Stimulated activated CD8-positive, alpha-beta memory T cell treated with anti-CD3 and anti-CD28 coated beads, Interleukin-15, amount 100 ng/mL, for 48 hours (primary cell): ENCODE data around the gene SP110.
"Not testable (repeated sequence)": the region's sequence is repeated elsewhere in the genome, so short reads cannot be mapped to it uniquely, and the experiment has no call there.

ENCODE experiments used
- DNase-seq, 2 donors: peaks; one replicate each; pipeline ENCODE4 v3.0.0-alpha.2; 2020; ENCODE audit warnings: low read depth in 2 of 2

SP110 gene

DNA sequence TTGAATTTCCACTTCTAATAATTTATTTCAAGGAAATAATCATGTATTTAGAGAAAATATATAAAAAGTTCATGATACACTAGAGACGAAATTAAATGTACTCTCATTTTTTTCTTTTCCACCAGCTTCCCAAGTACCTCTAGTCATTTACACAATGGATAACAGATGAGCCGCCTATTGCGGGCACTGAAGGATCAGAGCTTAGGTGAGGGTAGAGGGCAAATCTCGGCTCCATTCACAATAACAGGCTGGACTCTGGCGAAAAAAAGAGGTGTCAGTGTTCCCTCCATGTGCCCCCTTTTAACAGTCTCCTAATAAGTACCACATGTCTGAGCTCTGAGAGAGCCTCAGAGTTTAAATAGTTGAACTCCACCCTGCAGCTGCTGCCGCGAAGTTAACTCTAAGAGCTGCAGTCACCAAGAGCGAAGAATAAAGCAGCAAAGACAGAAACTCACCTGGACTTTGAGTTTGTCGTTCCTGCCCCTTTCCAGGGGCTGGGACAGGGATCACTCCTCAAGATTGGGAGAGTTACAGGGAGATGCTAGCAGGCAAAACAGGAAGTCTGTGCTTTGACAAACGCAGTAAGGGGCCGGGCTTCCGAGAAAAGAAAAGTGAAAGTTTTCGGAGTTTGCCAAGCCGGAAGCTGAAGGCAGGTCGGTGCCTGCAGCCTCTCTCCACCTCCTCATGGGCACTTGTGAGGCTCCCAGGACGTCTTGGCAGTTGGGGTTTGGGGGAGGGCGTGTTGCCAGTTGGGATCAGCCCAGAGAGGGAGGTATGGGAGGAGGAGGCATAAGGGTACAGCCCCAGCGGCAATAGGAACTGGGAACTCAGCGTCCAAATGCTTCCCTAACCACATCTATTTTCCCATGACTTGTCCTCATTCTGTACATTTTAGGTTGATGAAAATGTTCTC lies at the start of gene SP110:
TSS of gene SP110 (minus strand) at position 566 of the 913 bp plus-strand sequence. CDS start 3,057 bp downstream, outside the sequence.
- DNase-seq = peak; percentile 68

DNA sequence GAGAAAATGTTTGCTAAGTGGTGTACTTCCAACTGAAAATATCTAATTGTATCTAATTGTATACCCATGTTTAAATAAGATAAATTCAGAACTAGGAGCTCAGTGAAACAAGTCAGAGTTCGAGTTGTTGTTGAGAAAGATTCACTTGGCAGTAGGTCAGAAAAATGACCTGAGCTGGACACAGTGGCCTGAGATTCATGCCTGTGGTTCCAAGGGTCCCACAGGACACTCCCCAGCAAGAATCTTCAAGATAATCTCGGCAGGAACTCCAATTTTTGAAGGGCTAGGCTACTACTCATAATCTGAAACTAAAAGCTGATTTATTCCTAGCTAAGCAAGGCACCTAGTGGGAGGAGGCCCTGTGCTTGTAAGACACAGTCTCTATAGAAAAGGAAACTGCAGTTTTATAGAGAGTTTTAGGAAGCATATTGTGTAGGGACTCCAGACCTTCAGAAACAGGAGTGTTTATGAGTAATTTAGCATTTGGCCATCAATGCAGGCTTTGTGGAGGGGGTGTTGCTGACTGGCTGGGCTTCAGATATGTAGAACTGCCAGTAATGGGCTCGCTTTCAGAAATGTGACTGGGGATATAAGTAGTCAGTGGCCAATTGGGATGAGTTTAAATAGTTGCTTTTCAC lies 48.9 kb upstream of the SP110 start:
- DNase-seq = no peak

DNA sequence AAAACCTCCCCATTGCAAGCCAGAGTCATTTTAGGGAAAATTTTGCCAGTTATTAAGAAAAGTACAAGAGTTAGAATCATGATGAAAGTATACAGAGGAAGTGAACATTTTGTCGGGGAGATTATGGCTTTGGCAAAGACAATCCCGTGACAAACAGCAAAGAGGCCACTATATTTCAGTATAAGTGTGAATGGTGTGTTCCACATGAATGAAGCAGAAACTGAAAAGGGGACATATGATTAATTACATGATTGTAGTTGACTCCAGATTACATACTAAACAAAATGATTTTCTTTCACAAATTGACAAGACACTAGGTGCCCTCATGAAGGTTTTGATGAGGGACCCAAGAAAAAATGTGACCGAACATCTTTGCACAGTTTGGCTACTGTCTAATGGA lies 47.8 kb upstream of the SP110 start:
- no peak for DNase-seq

DNA sequence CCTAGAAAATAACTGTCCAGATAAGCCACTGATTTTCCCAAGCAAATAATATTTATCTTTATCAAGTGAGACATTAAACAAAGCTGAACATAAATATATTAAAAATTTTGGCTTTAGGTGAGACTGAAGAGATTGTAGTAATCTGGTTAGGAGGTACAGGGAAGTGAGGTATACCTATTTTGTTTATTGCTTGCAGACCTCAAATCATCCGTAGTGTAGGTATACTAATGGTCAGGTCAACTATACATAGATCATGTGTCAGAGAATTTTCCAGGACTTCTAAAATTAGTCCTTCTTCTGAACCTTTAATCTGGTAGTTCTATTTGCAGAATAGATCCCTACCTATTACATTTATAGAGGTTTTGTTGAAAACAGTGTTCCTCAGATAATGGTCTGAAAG lies 47.3 kb upstream of the SP110 start:
- DNase-seq = no peak

- DNase-seq = no peak
Measured at GRCh38 chr2:230266638-230267037, 46.9 kb upstream of the SP110 start.

- not testable (repeated sequence) for DNase-seq
Measured at GRCh38 chr2:230264945-230265344, 45.2 kb upstream of the SP110 start.

DNA sequence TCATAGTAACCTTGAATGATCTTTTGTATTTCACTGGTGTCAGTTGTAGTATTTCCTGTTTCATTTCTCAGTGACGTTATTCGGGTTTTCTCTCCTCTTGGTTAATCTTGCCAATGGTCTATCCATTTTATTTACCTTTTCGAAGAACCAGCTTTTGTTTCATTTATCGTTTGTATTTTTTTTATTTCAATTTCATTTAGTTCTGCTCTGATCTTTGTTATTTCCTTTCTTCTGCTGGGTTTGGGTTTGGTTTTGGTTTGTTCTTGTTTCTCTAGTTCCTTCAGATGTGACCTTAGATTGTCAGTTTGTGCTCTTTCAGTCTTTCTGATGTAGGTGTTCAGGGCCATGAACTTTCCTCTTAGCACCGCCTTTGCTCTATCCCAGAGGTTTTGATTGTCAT lies 42.5 kb upstream of the SP110 start:
- no peak for DNase-seq

DNA sequence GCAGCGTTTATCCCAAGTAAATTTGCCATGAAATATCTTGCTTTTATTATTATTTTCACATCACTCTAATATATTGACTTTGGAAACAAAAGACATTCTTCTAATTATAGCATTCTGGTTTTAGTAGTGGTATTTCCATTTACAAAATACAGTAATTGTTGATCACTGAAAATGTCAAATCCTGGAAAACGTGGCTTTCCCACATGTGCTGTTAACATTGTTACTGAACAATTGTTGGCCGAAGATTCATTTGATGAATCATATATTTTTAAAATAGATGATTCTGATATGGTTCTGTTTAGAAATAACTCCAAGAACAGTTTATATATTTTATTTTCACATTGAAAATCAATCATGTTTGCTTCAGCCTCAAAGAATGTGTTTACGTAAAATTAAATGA lies 38.7 kb upstream of the SP110 start:
- no peak for DNase-seq

GRCh38 chr2:230256733-230257332 lies 37.0 kb upstream of the SP110 start:
- DNase-seq = no peak

DNA sequence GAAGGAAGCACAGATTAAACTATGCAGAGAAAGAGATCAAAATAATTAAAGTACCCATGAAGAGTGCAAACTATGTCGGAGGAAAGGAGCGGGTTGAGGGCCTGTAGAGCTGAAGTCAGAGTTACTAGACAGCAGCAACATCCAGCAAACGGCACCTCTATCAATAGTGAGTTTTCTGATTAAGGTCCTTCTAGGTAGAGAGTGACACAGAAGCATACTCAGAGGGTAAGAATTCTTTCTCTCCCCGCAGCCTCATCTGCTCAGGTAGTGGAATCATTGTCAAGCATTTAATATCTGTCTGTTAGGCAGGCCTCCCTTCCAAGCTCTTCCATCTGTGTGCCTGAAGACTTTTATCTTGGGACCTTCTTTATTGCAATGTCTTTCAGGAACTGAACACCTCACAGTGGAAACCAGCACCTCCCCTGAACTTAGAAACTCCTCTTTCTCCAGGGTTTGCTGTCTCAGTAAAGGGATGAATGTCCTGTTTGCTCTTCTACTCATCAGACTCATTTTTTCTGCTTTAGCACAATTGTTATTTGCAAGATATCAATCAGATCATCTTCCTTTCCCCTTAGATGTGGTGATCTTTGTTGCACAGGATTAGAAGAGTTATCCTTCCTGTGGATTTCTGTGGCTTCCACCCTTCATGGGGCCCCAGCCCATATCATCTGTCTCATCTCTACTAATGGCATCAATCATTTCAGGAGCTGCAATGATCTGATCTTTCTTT lies 34.5 kb upstream of the SP110 start:
- peak in 1 of 2 donors; percentile 45 for DNase-seq

DNA sequence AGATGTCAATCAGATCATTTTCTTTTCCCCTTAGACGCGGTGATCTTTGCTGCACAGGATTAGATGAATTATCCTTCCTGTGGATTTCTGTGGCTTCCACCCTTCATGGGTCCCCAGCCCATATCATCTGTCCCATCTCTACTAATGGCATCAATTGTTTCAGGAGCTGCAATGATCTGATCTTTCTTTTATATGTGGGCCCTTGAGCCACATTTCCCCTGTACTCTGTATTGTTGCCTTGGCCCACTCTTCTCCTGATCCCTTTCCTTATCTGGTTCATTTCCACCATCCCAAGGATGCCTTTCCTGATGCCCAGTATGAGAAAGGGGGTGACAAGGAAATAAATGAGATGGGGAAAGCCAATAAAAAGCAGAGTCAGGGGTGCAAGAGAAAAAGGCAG lies 30.4 kb upstream of the SP110 start:
- DNase-seq = no peak

GRCh38 chr2:230246206-230246605 lies 26.4 kb upstream of the SP110 start:
- DNase-seq = no peak

DNA sequence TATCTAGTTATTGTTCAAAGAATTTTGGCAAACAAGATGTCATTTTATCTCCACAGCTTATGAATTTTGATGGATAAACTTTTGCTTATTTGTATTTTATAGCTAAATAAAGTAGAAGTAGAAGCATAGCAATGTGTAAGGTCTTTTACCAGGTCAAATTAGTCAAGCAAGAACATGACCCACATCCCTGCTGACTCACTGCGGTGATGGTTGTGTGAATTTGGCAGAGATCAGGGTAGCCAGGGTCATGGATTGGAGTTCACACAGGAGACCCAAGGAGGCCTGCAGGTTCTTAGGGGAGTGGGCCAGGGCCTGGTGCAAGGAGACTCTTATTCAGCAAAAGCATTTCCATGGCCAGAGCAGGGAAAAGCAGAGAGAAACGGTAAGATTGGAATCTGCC lies 24.4 kb upstream of the SP110 start:
- no peak for DNase-seq

DNA sequence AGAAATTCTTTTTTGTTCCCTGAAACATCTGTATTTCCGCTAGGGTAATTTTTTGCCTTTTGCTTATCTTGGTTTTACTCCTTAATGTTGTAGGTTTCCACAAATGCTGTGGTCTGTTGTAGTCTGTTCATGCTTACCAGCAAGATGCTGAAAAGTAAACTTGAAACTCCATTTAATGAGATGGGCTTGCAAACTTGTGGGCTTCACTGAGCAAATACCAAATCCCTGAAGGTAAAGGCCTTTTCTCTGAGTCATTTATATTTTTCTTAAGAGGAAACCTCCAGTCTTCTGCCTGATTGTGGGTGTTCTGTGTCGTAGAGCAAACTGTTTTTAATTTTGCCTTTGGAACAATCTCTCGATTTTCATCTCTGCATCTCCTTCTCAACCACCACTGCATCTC lies 15.1 kb upstream of the SP110 start:
- no peak for DNase-seq

DNA sequence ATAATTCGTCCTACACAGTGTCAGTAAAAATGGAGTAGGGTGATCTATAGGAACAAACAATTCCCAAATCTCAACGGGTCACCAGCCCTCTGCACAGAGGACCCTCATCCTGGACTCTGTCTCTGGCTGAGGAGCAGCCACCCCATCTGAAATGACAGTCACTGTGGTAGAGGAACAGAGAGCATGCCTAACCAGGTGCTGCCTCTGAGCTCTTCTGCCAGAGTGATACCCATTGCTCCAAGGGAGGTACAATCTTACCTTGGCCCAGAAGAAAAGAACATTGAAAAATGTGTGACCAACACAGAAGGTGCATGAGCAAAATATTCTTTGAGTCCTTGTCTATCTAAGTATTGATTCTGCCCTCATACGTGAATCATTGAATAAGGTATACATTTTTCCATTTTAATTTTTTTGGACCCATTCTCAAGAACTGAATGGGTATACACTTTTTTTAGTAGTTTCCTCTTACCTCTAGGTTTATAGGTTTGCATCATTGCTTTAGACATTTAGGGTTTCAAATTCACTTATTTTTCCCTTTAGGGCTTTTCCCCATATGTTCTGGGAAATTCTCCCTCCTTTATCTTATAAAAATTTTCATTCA lies 14.4 kb upstream of the SP110 start:
- DNase-seq = no peak

- no peak for DNase-seq
Measured at GRCh38 chr2:230231251-230231650, 11.5 kb upstream of the SP110 start.

- DNase-seq = no peak
Measured at GRCh38 chr2:230230496-230231200, 10.9 kb upstream of the SP110 start.

DNA sequence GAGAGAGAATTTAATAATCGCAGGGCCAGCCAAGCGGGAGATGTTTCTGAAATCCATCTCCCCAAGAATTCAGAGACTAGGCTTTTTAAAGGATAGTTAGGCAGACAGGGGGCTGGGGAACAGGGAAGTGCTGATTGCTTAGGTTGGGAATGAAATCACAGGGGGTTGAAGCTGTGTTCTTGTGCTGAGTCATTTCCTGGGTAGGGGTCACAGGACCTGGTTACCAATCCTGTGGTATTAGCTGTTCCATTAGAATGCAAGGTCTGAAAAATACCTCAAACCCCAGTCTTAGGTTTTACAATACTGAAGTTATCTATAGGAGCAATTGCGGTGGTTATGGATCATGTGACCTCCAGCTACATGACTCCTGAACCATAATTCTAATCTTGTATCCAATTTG lies 10.3 kb upstream of the SP110 start:
- no peak for DNase-seq

DNA sequence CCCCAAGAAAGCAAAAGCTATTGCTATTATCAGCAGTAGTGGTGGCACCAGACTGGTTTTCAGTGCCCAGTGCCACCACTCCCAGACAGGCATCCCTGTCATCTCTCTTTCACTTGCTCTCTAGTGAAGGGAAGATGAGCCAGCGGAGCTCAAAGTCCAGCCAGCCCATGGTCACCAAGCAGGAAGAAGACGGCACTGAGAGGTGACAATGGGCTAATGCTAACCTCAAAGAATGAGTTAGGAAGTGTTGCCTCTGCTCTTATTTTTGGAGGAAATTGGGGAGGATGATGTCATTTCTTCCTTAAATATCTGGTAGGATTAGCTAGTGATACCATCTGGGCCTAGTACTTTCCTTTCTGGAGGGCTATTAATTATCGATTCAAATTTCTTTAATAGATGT lies 7.4 kb upstream of the SP110 start:
- DNase-seq = no peak

GRCh38 chr2:230226051-230226551 lies 6.3 kb upstream of the SP110 start:
- no peak for DNase-seq

DNA sequence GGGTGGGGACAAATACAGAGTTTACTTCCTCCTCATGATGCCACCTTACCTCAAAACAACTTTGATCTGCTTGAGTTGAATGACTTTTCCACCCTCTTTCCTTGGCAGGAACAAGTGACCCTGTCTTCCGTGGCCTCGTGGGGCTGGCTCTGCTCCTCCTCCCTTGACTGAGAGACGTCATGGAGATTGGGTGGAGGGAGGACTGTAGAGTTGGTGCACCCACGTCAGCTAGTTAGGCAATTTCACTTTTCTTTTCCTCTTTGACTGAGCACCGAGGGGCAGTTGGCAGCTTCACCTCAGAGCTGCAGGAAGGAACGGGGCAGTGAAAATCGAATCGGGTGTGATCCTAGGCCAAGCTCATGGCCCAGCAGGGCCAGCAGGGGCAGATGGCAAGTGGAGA lies 5.7 kb upstream of the SP110 start, which contains the start of gene SP140:
TSS of gene SP140 (plus strand) at position 251 of the 400 bp plus-strand sequence. CDS start at position 360, 109 bp downstream.
- peak; percentile 59 to 73 for DNase-seq
